ENCODE measurements around the gene MYOF. TPM values are rescaled to one million over a fixed set of nuclear protein-coding genes. Genes with fewer than 3 reads are reported as not detected.
"Not testable (repeated sequence)": the region's sequence is repeated elsewhere in the genome, so short reads cannot be mapped to it uniquely, and the experiment has no call there.

The MYOF gene
- total and polyA plus RNA-seq, 7 donors: 0.70 to 9.4 (median 4.2) TPM

GRCh38 chr10:93315246-93315645 lies 166.9 kb downstream of the MYOF start:
- intact Hi-C loops (cut with DNase I): no loop called here
- no peak overlapping the region for H3K27ac ChIP-seq
- WGBS, 3 donors: 79 to 82% (median 80%) methylated on average over 7 of the region's 7 CpGs
- peaks cover 0 to 12% of the 10 kb centered on the region in 2 donors for H3K36me3 ChIP-seq (ENCODE audit: insufficient read depth in 1 of 2, low read depth in 1 of 2)
- DNase-seq: no peak
- no peak overlapping the region for H3K4me3 ChIP-seq
- no peaks in the 10 kb centered on the region for H3K9me3 ChIP-seq
- no peaks in the 10 kb centered on the region for H3K4me1 ChIP-seq
- no peak for ATAC-seq
- H3K27me3 ChIP-seq (ENCODE audit: insufficient read depth in 3 of 3, low read length in 2 of 3): no peaks in the 10 kb centered on the region
- no peak for TF ChIP-seq CTCF (IDR thresholded peaks at IDR 0.05)

- intact Hi-C loops (cut with DNase I); DNase-seq; H3K27me3 ChIP-seq (ENCODE audit: insufficient read depth in 3 of 3, low read length in 2 of 3); H3K27ac ChIP-seq; H3K4me3 ChIP-seq; H3K9me3 ChIP-seq; H3K4me1 ChIP-seq; ATAC-seq: not testable (repeated sequence)
- WGBS, 3 donors: 85 to 89% (median 85%) methylated on average over 3 of the region's 3 CpGs
- peaks cover 0 to 12% of the 10 kb centered on the region in 2 donors for H3K36me3 ChIP-seq (ENCODE audit: insufficient read depth in 1 of 2, low read depth in 1 of 2)
Measured at GRCh38 chr10:93314656-93315055, 167.5 kb downstream of the MYOF start.

GRCh38 chr10:93313798-93314197 lies 168.3 kb downstream of the MYOF start:
- H3K4me1 ChIP-seq: no peaks in the 10 kb centered on the region
- intact Hi-C loops (cut with DNase I): no loop called here
- 91 to 95% (median 94%) methylated on average over 7 of the region's 7 CpGs for WGBS, 3 donors
- H3K9me3 ChIP-seq: no peaks in the 10 kb centered on the region
- no peak for ATAC-seq
- no peak for DNase-seq
- H3K27ac ChIP-seq: no peak overlapping the region
- no peak overlapping the region for H3K4me3 ChIP-seq
- no peak for TF ChIP-seq CTCF (IDR thresholded peaks at IDR 0.05)
- peaks cover 0 to 12% of the 10 kb centered on the region in 2 donors for H3K36me3 ChIP-seq (ENCODE audit: insufficient read depth in 1 of 2, low read depth in 1 of 2)
- H3K27me3 ChIP-seq (ENCODE audit: insufficient read depth in 3 of 3, low read length in 2 of 3): no peaks in the 10 kb centered on the region

- ATAC-seq (no peak), DNase-seq (no peak)
- H3K4me3 ChIP-seq: no peak overlapping the region
- no peaks in the 10 kb centered on the region for H3K4me1 ChIP-seq
- peaks cover 0 to 3% of the 10 kb centered on the region in 2 donors for H3K36me3 ChIP-seq (ENCODE audit: insufficient read depth in 1 of 2, low read depth in 1 of 2)
- 60 to 64% (median 62%) methylated on average over 5 of the region's 5 CpGs for WGBS, 3 donors
- TF ChIP-seq CTCF (IDR thresholded peaks at IDR 0.05): no peak
- H3K9me3 ChIP-seq: no peaks in the 10 kb centered on the region
- H3K27me3 ChIP-seq (ENCODE audit: insufficient read depth in 3 of 3, low read length in 2 of 3): no peaks in the 10 kb centered on the region
- intact Hi-C loops (cut with DNase I): no loop called here
- H3K27ac ChIP-seq: no peak overlapping the region
Measured at GRCh38 chr10:93309062-93309461, 173.1 kb downstream of the MYOF start.

- Histone ChIP-seq H3K4me1 (no peaks in the 10 kb centered on the region), H3K27ac (no peak overlapping the region), H3K36me3 (ENCODE audit: insufficient read depth in 1 of 2, low read depth in 1 of 2) (no peaks in the 10 kb centered on the region), H3K9me3 (no peaks in the 10 kb centered on the region), H3K27me3 (ENCODE audit: insufficient read depth in 3 of 3, low read length in 2 of 3) (no peaks in the 10 kb centered on the region), H3K4me3 (no peak overlapping the region)
- intact Hi-C loops (cut with DNase I): no loop called here
- TF ChIP-seq CTCF (IDR thresholded peaks at IDR 0.05): no peak
- ATAC-seq (no peak), DNase-seq (no peak)
- WGBS, 3 donors: 88 to 91% (median 90%) methylated on average over 3 of the region's 3 CpGs
Measured at GRCh38 chr10:93305122-93305521, 177.0 kb downstream of the MYOF start.

Data from psoas muscle (tissue), 8 donors.